Measurements from ENCODE around the gene JAM3.
A peak's percentile ranks its signal among the peaks of the same experiment; 100 is the strongest.
"Not testable (repeated sequence)": the region's sequence is repeated elsewhere in the genome, so short reads cannot be mapped to it uniquely, and the experiment has no call there.

The JAM3 gene

DNA sequence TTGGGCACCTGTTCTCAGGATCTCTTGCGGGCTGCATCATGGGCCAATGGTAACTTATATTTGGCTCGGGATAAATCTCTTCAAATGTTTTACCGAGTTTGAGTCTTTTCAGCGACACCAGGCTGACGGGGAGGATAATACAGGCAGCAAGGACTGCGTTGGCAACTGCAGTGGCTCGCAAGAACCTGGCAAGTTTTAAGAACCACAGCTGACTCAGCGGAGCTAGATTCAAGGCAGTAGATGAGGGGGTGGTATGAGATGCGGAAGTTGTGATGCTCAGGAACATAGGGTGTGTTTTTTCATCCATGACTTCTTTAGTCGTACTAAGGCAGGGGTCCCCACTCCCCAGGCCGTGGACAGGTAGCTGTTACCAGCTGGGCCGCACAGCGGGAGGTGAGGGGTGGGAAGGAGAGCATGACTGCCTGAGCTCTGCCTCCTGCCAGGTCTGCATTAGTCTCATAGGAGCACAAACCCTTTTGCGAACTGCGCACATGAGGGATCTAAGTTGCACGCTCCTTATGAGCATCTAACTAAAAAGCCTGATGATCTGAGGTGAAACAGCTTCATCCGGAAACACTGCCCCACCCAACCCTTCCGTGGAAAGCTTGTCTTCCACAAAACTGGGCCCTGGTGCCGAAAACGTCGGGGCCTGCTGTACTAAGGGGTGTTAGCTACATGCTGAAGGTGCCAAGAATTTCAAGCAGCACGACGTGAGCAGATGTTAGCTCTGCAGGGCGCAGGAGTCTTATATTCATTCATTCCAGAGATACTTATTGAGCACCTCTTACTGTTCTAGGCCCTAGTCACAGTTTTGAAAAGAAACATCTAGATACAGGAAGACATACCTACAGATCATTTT lies 6.4 kb upstream of the JAM3 start:
- DNase-seq: no peak

DNA sequence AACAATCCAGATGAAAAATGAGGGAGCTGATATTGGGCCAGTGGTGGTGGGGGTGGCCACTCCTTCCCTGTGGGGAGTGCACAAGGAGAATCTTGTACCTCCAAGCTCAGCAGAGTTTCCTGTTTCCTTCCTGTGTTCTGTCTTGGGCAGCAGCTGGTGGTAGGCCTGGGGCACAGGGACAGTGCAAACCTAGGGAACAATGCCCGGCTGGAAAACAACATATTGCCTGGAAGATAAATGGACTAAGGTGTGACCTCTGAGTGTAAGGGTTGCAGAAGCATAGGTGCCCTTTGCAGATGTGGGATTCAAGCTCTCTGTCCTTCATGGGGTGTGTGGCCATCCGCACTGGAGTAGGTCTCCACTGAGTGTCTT lies 5.8 kb upstream of the JAM3 start:
- DNase-seq: no peak

DNA sequence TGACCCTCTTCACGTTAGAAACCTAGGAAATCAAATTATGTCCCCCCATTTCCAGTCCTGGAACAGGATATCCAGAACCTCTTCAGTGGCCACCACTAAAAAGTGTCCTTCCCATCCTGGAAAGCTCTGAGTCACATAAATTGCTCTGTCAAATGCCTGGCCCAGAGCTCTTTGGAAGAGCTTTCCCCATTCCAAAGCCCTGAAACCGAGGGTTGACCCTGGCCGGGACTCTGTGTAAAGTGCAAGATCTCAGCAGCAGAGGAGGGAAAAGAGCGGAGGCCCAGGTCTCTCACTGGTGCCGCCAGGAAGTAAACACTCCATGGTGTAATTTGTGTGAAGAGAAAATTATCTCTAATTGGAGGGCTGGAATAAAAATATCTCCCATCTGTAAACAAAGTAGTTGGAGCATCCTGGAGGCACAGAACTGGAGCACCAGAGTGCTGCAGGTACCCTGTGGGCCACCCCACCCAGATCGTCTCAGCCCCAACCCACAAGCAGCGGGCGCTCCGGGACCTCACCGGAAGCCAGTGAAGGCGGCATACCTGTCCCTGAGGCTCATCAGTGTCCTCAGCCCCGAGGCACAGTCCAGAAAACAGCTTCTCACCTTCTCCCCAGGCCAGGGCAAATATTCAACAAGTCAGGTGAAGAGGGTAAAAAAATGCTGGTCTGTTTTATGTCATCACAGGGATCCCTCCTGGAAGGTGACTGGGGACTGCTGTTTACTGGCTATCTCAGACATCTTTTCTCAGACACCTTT lies 4.7 kb upstream of the JAM3 start:
- no peak for DNase-seq

DNA sequence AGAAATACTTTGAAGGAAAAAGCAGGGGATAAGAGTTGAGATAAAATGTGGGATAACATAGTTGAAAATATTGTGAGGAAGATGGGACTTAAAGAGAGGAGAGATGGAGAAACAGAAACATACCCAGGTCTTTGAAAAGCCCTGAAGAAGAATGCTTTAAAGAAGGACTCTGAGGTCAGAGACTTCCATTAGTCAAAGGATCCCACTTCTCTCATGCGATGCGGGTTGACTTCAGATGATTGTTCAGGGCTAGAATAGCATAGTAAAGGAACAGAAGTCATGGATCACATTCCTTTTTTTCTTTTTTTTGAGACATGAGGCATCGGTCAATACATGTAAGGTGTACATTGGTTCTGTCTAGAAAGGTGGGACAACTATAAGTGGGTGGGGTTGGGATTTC lies 3.5 kb upstream of the JAM3 start:
- no peak for DNase-seq

DNA sequence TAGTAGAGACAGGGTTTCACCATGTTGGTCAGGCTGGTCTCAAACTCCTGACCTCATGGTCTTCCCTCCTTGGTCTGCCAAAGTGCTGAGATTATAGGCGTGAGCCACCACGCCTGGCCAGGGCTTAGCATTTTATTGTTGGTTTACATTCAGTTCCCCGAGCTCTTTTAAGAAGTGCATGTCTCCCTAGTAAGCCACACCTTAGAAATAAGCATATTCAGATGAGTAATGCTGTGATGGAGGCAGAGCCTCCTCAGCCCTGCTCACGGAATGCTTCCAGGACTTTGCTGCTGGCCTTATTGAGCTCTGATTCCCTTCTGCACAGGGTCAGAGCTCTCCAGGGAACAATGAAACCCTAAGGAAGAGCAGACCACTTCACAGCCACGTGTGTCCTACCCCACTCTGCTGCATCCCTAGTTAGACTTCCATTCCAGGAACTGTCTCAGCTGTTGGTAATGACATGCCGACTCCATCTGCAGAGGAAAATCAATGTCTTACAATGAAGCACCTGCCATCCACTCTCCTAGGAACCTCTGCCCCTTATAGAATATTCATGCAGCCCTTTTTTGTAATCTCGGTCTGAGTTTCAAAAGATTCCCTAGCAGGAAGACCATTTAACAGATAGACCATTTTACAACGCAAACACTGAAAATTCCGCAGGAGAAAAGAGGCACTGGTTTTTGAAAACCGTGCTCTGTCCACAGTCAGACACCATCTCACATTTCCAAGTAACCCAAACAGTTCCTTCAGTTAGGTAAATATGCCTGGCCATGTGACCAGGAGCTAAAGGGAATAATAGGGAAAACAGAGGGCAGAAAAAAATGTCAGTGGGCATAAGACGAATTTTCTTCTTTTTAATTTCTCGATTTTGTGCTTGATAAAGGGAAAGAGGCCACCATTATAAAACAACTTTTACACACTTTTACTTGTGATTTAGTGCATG lies 1.7 kb upstream of the JAM3 start:
- DNase-seq: peak; percentile 45 to 80

DNA sequence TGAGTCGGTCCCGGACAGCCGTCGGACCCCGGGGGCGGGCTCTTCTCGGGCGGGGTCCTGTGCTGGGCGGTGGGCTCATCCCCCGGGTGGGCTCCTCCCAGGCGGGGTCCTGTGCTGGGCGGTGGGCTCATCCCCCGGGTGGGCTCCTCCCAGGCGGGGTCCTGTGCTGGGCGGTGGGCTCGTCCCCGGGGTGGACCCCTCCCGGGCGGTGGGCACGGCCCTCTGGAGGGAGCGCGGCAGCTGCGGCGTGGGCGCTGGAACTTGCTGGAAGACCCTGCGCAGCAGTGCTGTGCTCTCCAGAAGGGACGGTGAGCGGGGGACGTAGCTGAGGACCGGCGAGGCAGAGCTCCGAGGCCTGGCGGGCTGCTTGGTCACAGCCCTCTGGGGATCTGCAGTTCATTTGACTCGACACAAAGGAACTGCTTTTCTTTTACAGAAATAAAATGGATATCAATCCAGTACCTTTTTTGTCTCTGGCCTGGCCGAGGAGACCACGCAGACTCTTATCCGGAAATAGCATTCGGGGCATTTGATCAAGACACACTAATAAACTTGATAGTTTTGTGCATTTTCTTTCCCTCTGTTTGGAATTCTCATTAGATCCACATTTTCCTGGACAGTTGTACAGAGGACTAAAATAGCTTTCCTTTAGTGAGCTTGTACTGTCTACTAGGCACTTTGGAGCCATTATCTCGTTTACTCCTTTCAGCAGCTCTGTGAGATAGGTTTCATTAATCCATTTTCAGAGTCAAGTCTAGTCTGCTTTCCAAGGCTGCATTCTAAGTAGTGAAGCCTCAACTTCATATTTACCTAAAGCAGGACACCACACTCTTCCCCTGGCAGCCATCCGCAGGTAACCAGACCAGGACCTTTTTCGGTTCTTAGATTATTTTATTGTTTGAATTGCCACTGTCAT lies 812 bp downstream of the JAM3 start:
- DNase-seq: peak in 1 of 2 experiments; percentile 25

DNA sequence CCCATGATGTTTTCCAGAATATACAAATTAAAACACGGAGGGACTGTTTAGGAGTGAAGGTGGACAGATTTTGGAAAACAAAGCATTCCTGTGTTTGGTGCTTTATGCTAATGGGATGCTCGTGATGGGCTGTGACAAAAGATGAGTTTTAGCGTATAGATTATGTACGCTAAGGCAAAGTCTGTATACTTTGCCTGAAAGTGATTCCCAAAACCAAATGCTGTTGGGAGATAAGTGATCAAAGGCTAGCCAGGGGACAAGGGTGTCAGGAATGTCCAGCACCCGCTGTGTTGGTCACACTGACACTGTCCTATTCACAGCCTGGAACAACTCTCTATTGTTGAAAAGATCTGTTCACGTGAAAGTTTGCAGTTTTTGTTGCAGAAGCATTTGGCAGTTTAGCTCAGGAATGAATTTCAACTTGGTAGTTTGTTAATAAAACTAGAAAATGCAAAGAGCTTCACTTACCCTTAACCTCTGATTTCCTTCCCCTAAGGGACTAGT lies 1.5 kb downstream of the JAM3 start:
- no peak for DNase-seq

DNA sequence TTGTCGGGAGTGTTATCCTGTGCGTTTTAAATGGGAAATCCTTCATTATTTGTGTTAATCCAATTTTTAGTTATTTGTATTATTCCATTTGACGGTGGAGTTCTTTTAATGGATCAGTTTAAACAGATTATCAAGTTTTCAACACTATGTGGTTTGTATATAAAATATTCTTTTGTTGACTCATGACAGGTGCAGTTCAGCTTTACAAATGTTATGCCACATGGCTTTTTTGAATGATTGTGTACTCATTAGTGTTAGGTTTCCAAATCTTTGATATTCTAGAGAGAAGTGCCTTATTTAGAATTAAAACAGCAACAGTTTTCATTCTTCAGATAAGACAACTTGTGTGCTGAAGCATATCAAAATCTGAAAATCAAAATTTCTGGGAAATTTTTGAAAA lies 2.4 kb downstream of the JAM3 start:
- no peak for DNase-seq

DNA sequence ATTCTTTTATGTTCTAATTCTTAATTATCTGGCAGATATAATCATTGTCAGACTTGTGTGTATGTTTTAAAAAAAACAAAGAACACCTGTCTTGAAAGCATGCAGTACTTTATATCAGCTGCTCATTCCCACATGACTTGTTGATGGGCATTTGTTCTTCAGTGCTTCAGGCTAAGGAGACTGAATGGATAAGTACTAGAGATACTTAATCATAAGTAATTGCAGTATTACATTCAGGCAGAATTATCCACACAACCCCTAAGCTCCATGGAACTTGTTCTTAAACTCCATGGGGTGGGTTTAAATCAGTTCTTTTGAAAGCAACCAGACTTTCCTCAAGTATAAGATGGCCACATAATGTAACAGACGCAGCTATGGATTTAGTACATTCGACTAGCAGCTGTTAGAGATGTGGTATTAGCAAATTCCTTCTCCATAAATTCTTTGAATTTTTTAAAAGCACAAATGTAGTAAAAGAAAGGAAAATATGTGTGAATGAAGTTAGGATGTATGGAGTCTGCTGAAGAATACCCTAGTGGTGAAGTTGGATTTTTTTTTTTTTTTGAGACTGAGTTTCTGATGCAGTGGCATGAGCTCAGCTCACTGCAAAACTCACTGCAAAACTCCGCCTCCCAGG lies 3.0 kb downstream of the JAM3 start:
- no peak for DNase-seq

DNA sequence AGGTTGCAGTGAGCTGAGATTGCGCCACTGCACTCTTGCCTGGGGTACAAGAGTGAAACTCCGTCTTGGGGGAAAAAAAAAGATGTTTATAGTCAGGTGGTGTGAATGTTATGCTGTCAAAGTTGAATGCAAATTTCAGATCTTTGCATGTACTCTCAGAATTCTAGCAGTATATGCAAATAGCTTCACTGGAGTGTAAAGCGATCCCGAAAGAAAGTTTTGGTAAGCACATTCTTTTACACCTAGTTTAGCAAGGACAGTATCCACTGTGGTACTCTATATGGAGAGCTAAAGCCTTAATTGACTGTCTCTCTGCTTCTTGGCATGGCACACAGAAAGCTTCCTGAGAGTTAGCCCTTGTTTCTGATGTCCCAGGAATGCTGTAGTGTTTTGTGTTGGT lies 4.0 kb downstream of the JAM3 start:
- no peak for DNase-seq

DNA sequence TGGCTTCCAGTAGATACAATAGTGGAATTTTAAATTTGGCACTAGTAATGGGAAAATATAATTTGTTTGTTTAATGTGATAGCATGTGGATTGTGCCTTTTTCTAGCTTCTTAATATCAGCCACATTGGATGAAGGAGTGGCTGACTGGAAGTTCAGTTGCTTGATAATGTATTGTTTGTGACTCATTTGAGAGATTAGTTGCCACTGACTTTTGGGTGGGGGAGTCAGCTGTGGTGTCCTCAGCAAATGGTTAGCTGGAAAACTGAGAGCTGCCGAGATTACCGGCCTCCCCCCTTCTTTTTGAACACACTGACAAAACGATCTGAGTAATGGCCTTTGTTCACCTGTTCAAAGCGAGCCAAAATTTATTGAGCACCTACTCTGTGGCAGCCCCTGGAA lies 5.5 kb downstream of the JAM3 start:
- DNase-seq: no peak

DNA sequence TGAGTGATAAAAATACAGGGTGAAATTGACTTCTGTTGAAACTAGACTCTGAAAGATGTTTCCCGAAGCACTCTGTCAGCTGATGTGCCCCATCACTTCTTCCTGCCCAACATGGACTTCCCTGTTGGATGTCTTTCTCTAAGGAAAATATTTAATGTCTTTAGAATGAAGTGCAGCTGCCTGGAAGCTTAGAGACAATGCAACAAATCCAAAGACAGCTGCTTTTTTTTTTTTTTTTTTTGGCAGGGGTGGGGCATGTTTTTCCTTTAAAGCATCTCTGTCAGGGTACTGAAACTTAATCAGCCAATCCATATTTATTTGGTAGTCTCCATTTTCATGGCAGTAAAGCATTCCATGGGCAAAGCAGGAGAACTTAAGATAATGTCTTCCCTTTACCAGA lies 5.9 kb downstream of the JAM3 start:
- no peak for DNase-seq

DNA sequence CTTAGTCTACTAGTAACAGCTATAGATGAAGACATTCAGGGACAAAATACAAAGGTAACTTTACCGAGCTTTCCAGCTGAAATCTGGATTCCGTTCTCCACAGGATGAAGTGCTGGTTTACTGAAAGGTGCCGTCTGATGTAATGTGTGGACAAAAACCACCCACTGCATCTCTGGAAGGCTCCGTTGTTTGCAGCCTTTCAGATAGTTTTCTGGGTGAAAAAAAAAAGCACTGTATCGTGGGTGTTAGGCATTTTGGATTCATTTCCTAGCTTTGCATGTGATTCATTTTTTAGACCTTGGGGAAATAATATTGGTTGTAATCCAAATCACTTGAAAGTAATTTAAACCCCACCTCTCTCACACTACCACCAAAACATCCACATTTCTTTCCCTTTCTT lies 10.4 kb downstream of the JAM3 start:
- no peak for DNase-seq

DNA sequence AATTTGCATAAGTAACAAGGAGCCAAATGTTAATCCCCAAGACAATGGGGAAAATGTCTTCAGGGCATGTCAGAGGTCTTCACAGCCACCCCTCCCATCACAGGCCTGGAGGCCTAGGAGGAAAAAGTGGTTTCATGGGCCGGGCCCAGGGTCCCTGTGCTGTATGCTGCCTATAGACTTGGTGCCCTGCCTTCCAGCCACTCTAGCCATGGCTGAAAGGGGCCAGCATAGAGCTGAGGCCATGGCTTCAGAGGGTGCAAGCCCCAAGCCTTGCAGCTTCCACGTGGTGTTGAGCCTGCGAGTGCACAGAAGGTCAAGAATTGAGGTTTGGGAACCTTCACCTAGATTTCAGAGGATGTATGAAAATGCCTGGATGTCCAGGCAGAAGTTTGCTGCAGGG lies 12.4 kb downstream of the JAM3 start:
- not testable (repeated sequence) for DNase-seq

DNA sequence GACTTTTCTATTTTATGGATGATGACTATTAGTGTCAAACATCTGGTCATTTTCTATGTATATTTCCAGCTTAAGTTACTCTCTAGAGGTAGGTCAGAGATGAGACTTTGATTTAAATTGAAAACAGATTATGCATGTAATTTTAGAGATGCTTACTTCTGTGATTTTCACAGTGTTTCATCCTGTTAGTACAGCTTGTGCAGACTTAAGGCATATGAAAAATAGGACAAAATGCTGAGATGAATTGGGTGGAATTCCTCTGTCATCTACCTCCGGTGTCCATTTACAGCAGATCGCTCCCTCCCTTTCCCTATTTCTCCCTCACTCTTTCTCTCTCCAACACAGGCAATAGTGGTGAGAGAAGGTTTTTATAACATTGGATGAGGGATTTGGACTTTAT lies 14.1 kb downstream of the JAM3 start:
- DNase-seq: no peak

DNA sequence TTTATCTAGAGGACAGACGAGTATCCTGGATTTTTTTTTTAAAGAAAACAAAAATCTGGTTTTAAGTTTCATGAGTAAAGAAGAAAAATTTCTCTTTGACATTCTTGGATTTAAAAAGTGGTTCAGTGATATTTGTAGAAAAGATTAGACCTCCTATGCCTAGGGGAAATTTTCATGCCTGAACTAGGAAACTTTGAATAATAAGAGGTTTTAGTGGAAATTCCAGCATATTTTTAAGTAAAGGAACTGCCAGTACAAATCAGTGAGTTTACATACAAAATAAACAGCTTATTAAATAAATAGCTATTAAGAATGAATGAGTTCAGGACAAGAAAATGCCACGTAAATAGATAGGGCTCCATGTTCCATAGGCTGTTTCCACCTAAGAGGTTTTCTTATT lies 17.5 kb downstream of the JAM3 start:
- no peak for DNase-seq

DNA sequence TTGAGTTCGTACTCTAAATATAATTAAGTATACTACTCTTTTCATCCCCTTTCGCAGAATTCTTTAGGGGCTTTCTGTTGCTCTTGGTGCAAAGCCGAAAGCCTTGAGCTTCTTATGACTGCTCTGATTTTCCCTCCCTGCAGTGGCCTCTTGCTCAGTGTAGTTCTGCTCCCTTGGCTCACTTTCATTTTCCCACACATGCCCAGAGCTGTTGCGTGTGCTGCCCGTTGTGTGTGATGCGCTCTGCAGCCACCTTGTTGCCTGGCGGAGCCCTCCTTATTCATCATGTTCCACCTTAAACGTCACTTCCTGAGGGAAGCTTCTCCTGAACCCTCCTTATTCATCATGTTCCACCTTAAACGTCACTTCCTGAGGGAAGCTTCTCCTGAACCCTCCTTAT lies 23.1 kb downstream of the JAM3 start:
- not testable (repeated sequence) for DNase-seq

DNA sequence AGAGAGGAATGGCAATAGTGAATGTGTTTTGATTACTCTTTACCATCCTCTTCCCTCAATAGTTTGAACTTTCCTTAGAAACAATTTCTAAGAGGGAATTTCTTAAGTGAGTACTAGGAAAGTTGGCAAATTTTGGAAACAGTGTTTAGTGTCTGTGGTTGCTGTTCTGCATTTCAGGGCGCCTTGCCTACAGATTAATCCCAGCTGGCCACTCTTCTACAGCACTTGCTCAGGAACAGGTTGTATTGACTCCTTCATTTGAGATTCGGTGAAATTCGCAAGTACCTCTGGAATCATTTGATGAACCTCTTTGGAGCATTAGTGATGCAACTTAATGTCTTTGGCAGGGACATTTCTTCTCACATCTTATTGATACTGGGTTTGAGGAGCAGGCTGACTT lies 28.3 kb downstream of the JAM3 start:
- DNase-seq: no peak

DNA sequence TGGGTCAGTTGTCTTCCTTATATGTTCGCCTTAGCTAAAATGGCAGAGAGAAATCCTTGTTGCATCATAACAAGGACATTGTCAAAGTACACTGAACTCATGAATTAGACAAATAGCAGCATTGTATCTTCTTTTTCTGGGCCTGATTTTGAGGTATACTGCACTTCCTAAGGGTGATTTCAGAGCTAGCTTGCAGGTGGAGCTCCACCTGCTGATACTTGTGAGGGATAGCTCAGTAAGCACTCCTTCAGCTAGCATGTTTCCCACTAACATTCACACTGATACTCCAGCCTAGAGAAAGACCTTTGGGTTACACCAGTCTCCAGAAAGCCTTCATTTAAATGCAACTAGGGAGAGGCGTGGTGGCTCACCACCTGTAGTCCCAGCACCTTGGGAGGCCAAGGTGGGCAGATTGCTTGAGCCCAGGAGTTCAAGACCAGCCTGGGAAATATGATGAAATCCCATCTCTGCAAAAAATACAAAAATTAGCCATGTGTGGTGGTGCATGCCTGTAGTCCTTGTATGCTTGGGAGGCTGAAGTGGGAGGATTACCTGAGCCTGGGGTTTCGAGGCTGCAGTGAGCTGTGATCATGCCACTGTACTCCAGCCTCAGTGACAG lies 29.8 kb downstream of the JAM3 start:
- no peak for DNase-seq

DNA sequence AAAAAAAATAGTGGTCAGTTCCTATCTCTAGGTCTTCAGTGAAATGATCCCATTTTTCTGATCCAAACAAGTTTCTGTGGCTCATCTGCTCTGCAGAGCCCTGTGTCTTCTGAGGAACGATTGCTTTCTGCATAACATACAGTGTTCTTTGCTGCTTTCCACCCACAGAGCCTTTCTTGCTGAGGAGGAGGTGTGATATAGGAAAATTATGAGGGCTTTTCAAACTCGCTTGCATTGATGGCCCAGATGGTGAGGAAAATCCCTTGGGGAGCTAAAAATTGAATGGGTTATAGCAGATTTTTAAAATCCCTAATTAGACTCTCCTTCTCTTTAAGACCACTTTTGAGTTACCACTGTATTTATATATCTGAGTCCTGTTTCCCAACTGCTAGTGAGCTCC lies 31.3 kb downstream of the JAM3 start:
- DNase-seq: no peak

DNA sequence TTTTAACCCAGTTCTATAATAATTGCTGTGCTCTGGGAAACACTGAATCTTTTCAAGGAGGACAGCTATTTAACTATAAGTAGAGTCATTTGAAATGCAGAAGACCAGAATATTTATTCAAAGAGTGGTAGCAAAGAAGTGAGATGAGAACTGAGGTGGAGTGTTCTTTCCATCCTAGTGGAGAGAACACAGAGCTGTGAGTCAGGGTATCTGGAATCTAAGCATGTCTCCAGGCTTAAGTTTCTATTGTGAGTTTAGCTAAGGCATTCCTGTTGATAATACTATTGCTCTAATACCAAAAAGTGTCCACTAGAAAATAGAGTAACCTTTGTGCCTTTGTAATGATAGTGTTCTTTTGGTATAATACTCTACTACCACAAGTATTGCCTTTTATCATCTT lies 32.4 kb downstream of the JAM3 start:
- DNase-seq: no peak

Data from NCI-H187 (cell line).